ENCODE results near the gene ERG28.

DNA sequence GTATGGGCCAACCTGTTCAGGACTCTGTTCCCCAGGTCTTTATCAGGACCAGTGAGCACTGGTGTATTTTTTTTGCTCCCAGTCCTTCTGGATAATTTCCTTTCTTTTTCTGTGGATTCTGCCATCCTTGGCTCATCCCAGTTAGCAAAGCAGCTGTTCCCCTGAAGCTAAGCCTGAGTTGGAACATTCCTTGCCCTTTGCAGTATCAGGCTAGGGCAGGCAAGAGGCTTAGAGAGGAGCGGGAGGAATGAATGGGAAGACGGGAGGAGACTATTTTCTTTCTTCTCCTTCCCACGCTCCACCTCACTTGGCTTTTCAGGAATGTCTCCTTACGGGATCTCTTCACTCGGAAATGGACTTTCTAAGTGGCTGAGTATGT, 29.2 kb downstream of the ERG28 start:
- TF ChIP-seq POLR2A (IDR thresholded peaks at IDR 0.05; ENCODE audit: low read depth, low read length) (no peak), POLR2AphosphoS5 (IDR thresholded peaks at IDR 0.05; ENCODE audit: low read depth, low read length) (no peak), TAF1 (IDR thresholded peaks at IDR 0.05; ENCODE audit: borderline replicate concordance, low read depth, low read length) (no peak)

Measured in GM12892 (cell line).